ENCODE results near the gene THAP6. TPM values are rescaled to one million over a fixed set of nuclear protein-coding genes. Genes with fewer than 3 reads are reported as not detected.
A peak's percentile ranks its signal among the peaks of the same experiment; 100 is the strongest.

Gene THAP6
- total and polyA plus RNA-seq, 2 donors (not counting 1 experiment from before 2014, with no cell fraction given), result 8.9 to 38.3 TPM

DNA sequence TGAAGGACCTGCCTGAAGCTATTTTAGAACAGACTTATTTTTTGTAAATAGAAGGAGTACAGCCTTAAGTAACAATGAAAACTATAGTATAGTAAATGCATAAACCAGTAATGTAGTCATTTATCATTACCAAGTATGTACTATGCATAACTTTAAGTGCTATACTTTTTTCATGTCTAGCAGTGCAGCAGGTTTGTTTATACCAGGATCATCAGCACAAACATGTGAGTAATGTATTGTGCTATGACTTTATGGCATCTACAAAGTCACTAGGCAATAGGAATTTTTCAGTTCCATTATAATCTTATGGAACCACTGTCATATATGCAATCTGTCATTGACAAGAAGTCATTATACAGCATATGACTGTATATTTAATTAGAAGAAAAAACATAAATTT is 38.2 kb downstream of the THAP6 start:
- Histone ChIP-seq H3K4me3 (ENCODE audit: control extremely low read depth in 1 of 5, extremely low read depth in 1 of 5, insufficient read depth in 1 of 5, low read depth in 2 of 5, low read length in 4 of 5) (no peak overlapping the region), H2AFZ (ENCODE audit: insufficient read depth, low read depth, low read length, poor library complexity, severe bottlenecking) (no peak overlapping the region), H3K79me2 (ENCODE audit: control insufficient read depth, insufficient read depth, low read length) (no peaks in the 10 kb centered on the region), H3K4me2 (replicated peaks; ENCODE audit: low read depth, low read length, poor library complexity, severe bottlenecking) (no peak overlapping the region), H3K4me1 (ENCODE audit: control insufficient read depth in 2 of 2, insufficient read depth in 2 of 2, low read length in 2 of 2) (peaks cover 0 to 4% of the 10 kb centered on the region in 2 donors), H3K27ac (ENCODE audit: low read length in 2 of 2) (no peak overlapping the region), H3K36me3 (replicated peaks in 1 of 2; ENCODE audit: control extremely low read depth in 1 of 2, control insufficient read depth in 1 of 2, extremely low read depth in 1 of 2, insufficient read depth in 2 of 2, low read length in 1 of 2) (no peaks in the 10 kb centered on the region), H3K9me3 (ENCODE audit: control extremely low read depth in 1 of 3, control insufficient read depth in 2 of 3, insufficient read depth in 1 of 3, low read length in 2 of 3) (no peaks in the 10 kb centered on the region), H4K20me1 (ENCODE audit: control insufficient read depth, insufficient read depth, low read length, poor library complexity, severe bottlenecking) (no peaks in the 10 kb centered on the region), H3K9ac (ENCODE audit: low read length) (no peak overlapping the region), H3K27me3 (replicated peaks in 1 of 4; ENCODE audit: control extremely low read depth in 1 of 4, control insufficient read depth in 3 of 4, insufficient read depth in 4 of 4, low read length in 3 of 4) (no peaks in the 10 kb centered on the region)
- DNase-seq (no peak), ATAC-seq (ENCODE audit: low read depth) (no peak)
- peaks cover 6% of the 10 kb centered on the region for H3K27me3 Mint-ChIP-seq
- ChIA-PET CTCF (no interaction called here), POLR2A (no interaction called here)
- no peak overlapping the region for H3K27ac Mint-ChIP-seq
- no peak overlapping the region for H3K4me3 Mint-ChIP-seq
- intact Hi-C loops (cut with micrococcal nuclease), result no loop called here
- H3K9me3 Mint-ChIP-seq (ENCODE audit: insufficient read depth), result no peaks in the 10 kb centered on the region
- peaks cover 11% of the 10 kb centered on the region for H3K4me1 Mint-ChIP-seq
- TF ChIP-seq CTCF (IDR thresholded peaks at IDR 0.05), result no peak
- no peak for TF ChIP-seq EZH2 (IDR thresholded peaks at IDR 0.05; ENCODE audit: borderline replicate concordance, insufficient read depth, low read depth, low read length, poor library complexity, severe bottlenecking)

GRCh38 chr4:75555294-75556164 is 41.3 kb downstream of the THAP6 start, which contains the start of gene ODAPH:
Gene ODAPH (plus strand): TSS chr4:75556066. CDS start chr4:75556083, 17 bp downstream.
- Mint-ChIP-seq H3K9me3 (ENCODE audit: insufficient read depth) (no peaks in the 10 kb centered on the region), H3K4me1 (peaks cover 13% of the 10 kb centered on the region), H3K4me3 (peak within 1 kb of the TSS; percentile 2), H3K27ac (no peak within 1 kb of the TSS), H3K27me3 (peaks cover 23% of the 10 kb centered on the region)
- H2AFZ ChIP-seq (ENCODE audit: insufficient read depth, low read depth, low read length, poor library complexity, severe bottlenecking), result peak within 1 kb of the TSS; percentile 26
- peak; percentile 22 for DNase-seq
- TF ChIP-seq EZH2 (IDR thresholded peaks at IDR 0.05; ENCODE audit: borderline replicate concordance, insufficient read depth, low read depth, low read length, poor library complexity, severe bottlenecking), result no peak
- no peak for TF ChIP-seq CTCF (IDR thresholded peaks at IDR 0.05)
- CTCF ChIA-PET, result interaction anchor here (0.9 to 1.0 kb wide), 2 partner anchors 15 to 681 kb away, joined by 3 read pairs; no protein-coding TSS in a partner anchor
- H3K4me3 ChIP-seq (ENCODE audit: control extremely low read depth in 1 of 5, extremely low read depth in 1 of 5, insufficient read depth in 1 of 5, low read depth in 2 of 5, low read length in 4 of 5), result no peak within 1 kb of the TSS
- POLR2A ChIA-PET, result no interaction called here
- no peaks in the 10 kb centered on the region for H4K20me1 ChIP-seq (ENCODE audit: control insufficient read depth, insufficient read depth, low read length, poor library complexity, severe bottlenecking)
- H3K4me1 ChIP-seq (ENCODE audit: control insufficient read depth in 2 of 2, insufficient read depth in 2 of 2, low read length in 2 of 2), result peaks cover 0 to 4% of the 10 kb centered on the region in 2 donors
- no peaks in the 10 kb centered on the region for H3K36me3 ChIP-seq (replicated peaks in 1 of 2; ENCODE audit: control extremely low read depth in 1 of 2, control insufficient read depth in 1 of 2, extremely low read depth in 1 of 2, insufficient read depth in 2 of 2, low read length in 1 of 2)
- H3K79me2 ChIP-seq (ENCODE audit: control insufficient read depth, insufficient read depth, low read length), result no peaks in the 10 kb centered on the region
- 56% methylated on average over 1 of the region's 9 CpGs for WGBS (ENCODE audit: insufficient coverage)
- intact Hi-C loops (cut with micrococcal nuclease), result no loop called here
- peak within 1 kb of the TSS; percentile 27 for H3K4me2 ChIP-seq (replicated peaks; ENCODE audit: low read depth, low read length, poor library complexity, severe bottlenecking)
- no peak within 1 kb of the TSS for H3K9ac ChIP-seq (ENCODE audit: low read length)
- peak; percentile 94 for ATAC-seq (ENCODE audit: low read depth)
- no peaks in the 10 kb centered on the region for H3K9me3 ChIP-seq (ENCODE audit: control extremely low read depth in 1 of 3, control insufficient read depth in 2 of 3, insufficient read depth in 1 of 3, low read length in 2 of 3)
- H3K27me3 ChIP-seq (replicated peaks in 1 of 4; ENCODE audit: control extremely low read depth in 1 of 4, control insufficient read depth in 3 of 4, insufficient read depth in 4 of 4, low read length in 3 of 4), result no peaks in the 10 kb centered on the region
- no peak within 1 kb of the TSS for H3K27ac ChIP-seq (ENCODE audit: low read length in 2 of 2)
